Daoy (cell line): ENCODE measurements around the gene CYBA. TPM values are rescaled to one million over a fixed set of nuclear protein-coding genes. Genes with fewer than 3 reads are reported as not detected.

Source experiments
- DNase-seq: peaks from one replicate; pipeline ENCODE4 v3.0.0-alpha.2; 2015; ENCODE audit warnings: low read depth
- total RNA-seq: library from RNA; depleted of rRNA; stranded (reverse); fragments of >200 nt; shearing (Covaris generic); gene quantifications from 2 replicates; pipeline ENCODE4 v1.2.3, GENCODE V29; 2014

Gene CYBA
- total RNA-seq, 1 experiment from 2014 or later, result 259 TPM

GRCh38 chr16:88647178-88648070, 3.4 kb downstream of the CYBA start:
- no peak for DNase-seq

GRCh38 chr16:88646345-88647034, 4.4 kb downstream of the CYBA start:
- DNase-seq, result no peak

- no peak for DNase-seq
These were observed 4.9 kb downstream of the CYBA start for GRCh38 chr16:88645941-88646340.

GRCh38 chr16:88645455-88645854, 5.4 kb downstream of the CYBA start:
- no peak for DNase-seq

GRCh38 chr16:88643644-88643932, 7.3 kb downstream of the CYBA start:
- no peak for DNase-seq

GRCh38 chr16:88642881-88643643, 7.8 kb downstream of the CYBA start:
- DNase-seq, result no peak

GRCh38 chr16:88640498-88641247, 10.2 kb downstream of the CYBA start:
- no peak for DNase-seq

- no peak for DNase-seq
These were observed 10.8 kb downstream of the CYBA start for GRCh38 chr16:88640039-88640495.

GRCh38 chr16:88639231-88640038, 11.4 kb downstream of the CYBA start:
- no peak for DNase-seq

- no peak for DNase-seq
These were observed 12.3 kb downstream of the CYBA start, which contains the start of gene IL17C for GRCh38 chr16:88638323-88639230. IL17C (plus strand) TSS chr16:88638572; CDS start chr16:88638642, 70 bp downstream.

- DNase-seq, result no peak
These were observed 14.2 kb downstream of the CYBA start for GRCh38 chr16:88636488-88637265.

- DNase-seq, result no peak
These were observed 15.1 kb downstream of the CYBA start for GRCh38 chr16:88635671-88636319.

- DNase-seq, result peak; percentile 34
These were observed 15.7 kb downstream of the CYBA start for GRCh38 chr16:88634994-88635670.

GRCh38 chr16:88634141-88634993, 16.5 kb downstream of the CYBA start:
- peak; percentile 75 for DNase-seq

GRCh38 chr16:88633684-88634140, 17.1 kb downstream of the CYBA start:
- peak; percentile 42 for DNase-seq

GRCh38 chr16:88632587-88632930, 18.3 kb downstream of the CYBA start:
- DNase-seq, result no peak
